LoVo (cell line): ENCODE results near the gene DOK1.
A peak's percentile ranks its signal among the peaks of the same experiment; 100 is the strongest.

Experiments used
- DNase-seq: peaks from one replicate; pipeline ENCODE4 v3.0.0-alpha.2; 2016; ENCODE audit warnings: low spot score

The DOK1 gene

DNA sequence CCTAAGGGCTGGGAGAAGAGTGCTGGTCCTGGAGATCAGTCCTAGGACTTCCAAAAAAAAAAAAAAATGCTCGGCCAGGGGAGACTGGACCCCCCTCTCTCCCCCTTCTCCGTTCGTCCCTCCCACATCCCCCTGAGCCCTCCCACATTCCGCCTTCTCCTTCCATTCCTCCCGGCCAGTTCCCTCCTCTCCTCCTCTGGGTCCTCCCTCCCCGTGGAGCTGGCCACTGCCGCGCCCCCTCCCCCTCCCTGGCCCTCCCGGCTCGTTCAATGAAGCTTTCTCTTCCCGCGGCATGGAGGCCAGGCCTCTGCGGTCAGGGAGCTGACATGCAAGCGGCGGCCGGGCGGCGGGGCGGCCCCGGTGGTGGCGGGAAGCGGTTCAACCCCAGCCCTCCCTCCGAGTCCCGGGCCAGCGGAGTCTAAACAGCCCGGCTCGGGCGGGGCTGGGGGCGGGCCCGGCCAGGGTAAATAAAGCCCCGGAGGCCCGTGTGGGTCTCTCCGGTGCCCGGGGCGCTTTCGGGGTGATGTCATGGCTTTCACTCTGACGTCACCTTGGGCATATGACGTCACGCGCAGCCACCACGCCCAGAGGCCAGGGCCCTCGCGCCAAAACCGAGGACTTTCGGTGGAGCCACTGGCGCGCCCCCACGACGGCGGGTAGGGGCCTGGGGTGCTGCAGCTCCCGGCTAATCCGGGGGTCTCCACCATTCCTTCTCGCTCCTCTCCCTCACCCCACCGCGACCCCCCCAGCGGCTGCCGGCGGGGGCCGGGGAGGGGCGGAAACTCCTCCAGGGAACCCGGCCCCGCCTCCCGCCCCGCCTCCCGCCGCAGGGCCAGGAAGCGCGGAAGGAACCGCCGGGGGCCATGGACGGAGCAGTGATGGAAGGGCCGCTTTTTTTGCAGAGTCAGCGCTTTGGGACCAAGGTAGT is at the start of gene DOK1, which contains the start of gene LOXL3:
TSS of gene DOK1 (plus strand) at position 829 of the 928 bp plus-strand sequence. CDS start at position 864, 35 bp downstream.
TSS of gene LOXL3 (minus strand) at position 51 of the 928 bp plus-strand sequence. CDS start 1,308 bp downstream, outside the sequence.
- peak; percentile 79 for DNase-seq

GRCh38 chr2:74505448-74506246 is 48.9 kb upstream of the DOK1 start:
- DNase-seq = no peak

- peak; percentile 97 for DNase-seq
Measured at GRCh38 chr2:74507145-74507925, 47.2 kb upstream of the DOK1 start, which contains the start of gene PCGF1. Gene PCGF1 (minus strand): TSS chr2:74507695. CDS start chr2:74507668, 27 bp downstream.

DNA sequence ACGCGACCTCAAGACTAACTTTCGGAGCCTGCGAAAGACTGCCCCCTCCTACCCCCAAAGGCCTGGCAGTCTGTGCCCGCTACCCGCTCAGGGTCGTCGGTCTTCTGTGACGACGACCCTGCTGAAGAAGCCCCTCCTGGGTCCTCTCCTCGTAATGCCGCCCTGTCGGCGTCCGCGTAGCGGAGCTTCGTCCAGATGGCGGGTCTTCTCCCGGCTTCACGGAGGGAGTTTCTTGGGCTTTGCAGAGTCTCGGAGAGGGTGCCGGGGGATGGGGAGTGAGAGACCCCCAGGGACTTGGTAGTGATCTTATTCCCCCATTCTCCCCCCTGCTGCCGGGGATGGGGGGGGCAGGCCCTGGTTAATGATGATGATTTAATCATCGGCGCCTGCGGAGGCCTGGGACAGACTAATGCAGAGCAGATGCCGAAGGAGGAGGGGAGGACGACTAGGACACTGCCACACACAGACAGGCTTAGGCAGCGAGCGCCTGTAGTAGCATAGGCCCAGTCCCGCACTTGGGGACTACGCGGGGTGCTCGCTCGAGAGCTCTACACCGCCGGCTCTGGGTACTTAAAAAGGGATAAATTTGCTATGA is 46.5 kb upstream of the DOK1 start:
- peak; percentile 43 for DNase-seq

DNA sequence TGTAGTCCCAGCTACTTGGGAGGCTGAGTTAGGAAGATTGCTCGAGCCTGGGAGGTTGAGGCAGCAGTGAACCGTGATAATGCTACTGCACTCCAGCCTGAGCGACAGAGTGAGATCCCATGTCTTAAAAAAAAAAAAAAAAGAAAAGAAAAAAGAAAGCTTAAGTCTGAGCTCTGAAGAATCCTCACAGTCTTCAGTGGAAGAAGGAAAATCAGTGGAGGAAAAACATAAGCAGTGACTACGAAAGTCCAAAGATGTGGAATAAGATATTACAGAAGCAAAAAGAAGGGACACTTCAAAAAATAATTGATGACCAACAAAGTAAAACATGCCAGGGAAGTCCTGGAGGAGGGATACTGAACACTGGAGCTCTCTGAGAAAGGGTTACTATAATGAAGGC is 44.2 kb upstream of the DOK1 start:
- no peak for DNase-seq

DNA sequence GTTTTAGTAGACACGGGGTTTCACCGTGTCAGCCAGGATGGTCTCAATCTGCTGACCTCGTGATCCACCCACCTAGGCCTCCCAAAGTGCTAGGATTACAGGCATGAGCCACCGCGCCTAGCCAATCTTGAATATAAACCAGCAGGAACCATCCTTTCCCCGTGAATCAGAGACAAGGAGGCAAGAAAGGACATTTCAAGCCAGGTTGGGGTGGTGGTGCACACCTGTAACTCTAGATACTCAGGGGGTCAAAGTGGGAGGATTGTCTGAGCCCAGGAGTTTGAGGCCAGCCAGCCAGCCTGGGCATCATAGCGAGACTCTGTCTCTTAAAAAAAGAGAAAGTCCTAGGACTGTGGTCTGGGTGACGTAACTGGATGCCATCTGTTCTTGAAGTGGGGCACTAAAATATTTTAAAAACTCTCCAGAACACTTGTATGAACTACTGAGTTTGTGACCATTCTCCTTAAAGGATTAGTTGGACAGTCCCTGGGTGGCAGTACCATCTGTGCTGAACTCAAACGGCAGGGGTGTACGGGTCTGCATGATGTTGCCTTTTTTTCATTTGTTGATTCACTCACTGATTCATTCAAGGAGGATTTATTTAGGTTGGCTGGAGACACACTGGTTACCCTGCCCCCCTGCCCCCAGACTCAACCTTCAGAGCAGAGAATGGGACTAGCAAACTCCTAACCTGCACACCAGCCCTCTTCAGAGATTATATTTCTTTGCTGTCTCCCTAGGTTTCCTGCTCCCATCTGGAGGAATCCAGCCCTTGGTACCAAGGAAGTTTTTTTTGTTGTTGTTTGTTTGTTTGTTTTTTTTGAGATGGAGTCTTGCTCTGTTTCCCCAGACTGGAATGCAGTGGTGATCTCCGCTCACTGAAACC is 43.2 kb upstream of the DOK1 start:
- DNase-seq = no peak

DNA sequence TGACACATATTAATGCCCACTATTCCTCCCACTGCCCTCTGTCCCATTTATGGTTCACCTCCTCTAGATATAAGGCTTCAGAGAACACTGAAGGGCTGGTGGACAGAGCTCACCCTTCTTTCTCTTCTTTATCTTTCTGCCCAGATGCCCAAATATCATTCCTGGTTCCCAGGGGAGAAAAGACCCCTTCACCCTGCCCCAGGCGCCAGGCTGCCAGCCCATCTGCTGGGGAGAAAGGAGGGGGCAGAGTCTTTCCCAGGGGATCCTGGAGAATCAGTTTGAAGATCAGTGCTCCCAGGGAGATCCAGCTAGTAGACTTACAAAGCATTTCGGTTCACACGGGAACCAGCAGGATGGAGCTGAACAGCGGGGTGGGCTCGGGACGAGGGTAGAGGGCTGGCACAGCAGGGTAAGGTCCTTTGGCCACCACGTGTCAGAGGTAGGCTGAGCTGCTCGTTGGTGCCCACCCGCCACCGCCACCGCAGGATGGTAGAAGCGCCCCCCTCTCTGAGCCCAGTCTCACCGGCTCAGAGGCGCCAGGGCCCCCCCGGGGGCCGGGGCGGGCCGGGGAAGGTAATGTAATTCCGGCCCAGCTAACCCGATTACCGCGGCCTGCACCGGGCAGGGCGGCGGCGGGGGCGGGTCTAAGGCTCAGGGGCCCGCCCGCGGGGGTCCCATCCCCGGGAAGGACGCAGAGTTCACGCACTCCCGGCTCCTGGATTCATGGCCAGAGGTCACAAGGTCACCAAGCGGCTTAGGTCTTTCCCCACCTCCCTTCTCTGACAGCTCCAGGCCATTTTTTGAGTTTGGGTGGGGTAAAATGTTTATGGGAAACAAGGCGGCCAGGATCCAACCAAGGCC is 41.5 kb upstream of the DOK1 start:
- DNase-seq = no peak

GRCh38 chr2:74513605-74514367 is 40.7 kb upstream of the DOK1 start:
- no peak for DNase-seq

GRCh38 chr2:74514368-74515270 is 39.9 kb upstream of the DOK1 start, which contains the start of gene TLX2:
Gene TLX2 (plus strand): TSS chr2:74514450. CDS start chr2:74514807, 357 bp downstream.
- no peak for DNase-seq

GRCh38 chr2:74515271-74515980 is 39.1 kb upstream of the DOK1 start:
- no peak for DNase-seq

DNA sequence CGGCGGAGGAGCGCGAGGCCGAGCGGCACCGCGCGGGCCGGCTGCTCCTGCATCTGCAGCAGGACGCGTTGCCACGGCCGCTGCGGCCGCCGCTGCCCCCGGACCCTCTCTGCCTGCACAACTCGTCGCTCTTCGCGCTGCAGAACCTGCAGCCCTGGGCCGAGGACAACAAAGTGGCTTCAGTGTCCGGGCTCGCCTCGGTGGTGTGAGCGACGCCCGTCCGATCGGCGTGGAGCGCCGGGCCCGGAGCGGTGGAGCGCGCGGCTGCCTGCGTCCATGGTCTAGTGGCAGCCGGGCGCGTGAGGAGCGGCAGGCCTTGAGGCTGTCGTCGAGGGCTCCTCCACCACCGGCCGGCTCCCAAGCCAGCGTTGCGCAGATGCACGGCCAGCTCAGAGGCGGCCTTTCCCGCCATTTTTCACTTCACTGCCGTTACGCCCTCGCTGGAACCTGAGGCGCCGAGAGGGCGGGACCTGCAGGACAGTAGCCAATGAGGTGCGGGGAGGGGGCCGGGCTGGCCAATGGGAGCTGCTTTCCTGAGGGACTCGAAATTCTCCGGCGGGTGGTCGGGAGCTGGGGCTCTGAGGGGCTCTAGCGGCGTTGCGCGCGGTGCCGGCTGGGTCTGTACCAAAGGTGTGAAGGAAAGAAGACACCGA is 38.4 kb upstream of the DOK1 start:
- no peak for DNase-seq

DNA sequence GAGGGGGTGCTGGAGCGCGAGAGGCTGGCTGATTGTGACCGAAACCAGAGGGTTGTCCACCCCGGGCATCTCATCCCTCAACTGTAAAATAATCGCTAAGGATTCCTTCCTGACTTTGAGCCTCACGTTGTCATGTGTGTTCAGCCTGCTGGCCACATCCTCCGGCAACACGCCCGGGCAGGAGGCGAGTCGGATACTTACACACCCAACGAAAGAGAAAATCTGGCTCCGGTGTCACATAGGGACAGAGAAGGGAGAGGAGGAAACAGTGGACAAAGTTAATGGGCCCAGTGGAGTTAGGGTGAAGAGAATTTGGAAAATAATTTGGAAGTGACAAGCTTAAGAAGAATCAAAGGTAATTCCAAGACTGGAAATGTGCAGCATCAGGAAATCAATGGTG is 37.9 kb upstream of the DOK1 start:
- DNase-seq = no peak

DNA sequence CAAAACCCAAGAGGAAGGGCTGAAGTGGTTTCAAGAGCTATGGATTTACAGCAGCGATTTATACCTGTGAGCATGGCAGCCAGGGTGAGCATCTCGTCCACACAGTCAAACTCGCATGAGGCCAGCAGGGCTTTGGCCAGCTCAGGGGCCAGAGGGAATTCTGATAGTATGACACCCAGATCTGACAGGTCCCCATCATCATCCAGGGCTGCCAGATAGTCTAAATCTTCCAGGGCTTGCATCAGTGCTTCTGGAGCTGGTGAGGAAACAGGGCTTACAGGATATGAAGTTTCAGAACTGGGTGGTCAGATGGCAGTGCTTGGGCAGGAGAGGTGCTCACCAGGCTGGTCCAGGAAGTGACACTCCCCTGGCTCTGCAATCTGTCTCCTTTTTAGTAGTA is 32.0 kb upstream of the DOK1 start:
- no peak for DNase-seq

DNA sequence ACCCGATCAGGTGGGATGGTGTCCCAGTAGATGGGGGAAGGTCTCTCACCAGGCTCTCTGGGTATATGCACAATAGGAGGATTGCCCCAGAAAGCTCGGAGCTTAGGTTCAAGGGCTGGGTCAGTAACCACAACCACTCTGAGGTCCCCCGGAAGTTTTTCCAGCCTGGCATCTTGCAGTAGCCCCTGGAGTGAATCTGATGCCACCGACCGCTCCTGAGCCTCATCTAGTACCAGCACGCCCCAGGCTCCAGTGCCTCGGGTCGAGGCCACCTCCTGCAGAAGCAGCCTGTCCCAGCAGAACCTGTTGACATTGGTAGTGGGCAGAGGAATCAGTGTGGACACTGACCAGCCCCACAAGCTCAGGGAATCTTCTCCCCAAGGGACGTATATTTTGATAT is 30.5 kb upstream of the DOK1 start:
- no peak for DNase-seq

DNA sequence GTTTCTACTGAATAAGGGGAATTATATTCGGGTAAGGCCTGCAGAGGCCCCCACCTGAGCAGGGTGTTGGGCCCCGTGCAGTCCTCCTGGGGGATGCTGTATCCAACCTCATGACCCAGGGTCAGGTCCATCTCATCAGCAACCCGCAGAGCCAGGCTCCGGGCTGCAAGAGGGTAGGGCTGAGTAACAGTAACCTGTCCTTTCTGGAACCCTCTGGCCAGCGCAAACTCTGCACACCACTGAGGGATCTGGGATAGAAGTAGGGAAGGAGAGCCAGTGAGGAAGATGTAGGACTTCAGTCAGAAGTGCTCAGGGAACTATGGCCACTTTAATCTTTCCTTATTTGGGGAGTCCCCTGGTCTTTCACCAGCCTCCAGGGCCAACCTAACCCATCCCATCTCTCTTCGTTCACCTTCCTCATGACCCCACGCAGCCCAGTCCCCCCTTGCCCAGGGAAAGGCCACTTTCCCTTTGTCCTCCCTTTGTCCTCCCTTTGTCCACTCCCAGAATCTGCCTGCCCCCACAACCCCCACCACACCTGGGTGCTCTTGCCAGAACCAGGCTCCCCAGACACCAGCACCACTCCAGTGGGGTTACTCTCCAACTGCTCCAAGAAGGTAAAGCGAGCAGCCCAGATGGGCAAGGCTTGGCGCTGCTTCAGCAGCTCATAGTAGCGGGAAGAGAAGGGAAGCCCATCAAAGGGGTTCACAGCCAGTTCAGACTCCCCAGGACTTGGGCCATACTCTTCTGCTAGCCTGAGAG is 29.4 kb upstream of the DOK1 start:
- no peak for DNase-seq
